GM23338 (cell line): ENCODE measurements around the gene ATP4A.
"Not testable (repeated sequence)": the region's sequence is repeated elsewhere in the genome, so short reads cannot be mapped to it uniquely, and the experiment has no call there.

Source experiments
- CREB1 ChIP-seq: fragments of 250-450 bp; sonication (Bioruptor Pico); IDR thresholded peaks from 2 replicates; pipeline ENCODE4 v1.5.0; 2020; ENCODE audit warnings: low read depth, mild to moderate bottlenecking, moderate library complexity
- CTCF ChIP-seq, 2 experiments: fragments of 200-600 bp in 1 of 2; sonication (generic) in 1 of 2; conservative IDR thresholded peaks; 2 replicates each; pipeline versions ENCODE4 v1.5.1 to v1.6.1; 2016 to 2017; ENCODE audit warnings: antibody characterized with exemption in 2 of 2, low read depth in 2 of 2, mild to moderate bottlenecking in 2 of 2, moderate library complexity in 1 of 2
- EZH2 ChIP-seq: fragments of 200-600 bp; sonication (generic); IDR thresholded peaks from one replicate; pipeline ENCODE4 v1.8.0; 2017; ENCODE audit warnings: antibody characterized with exemption, mild to moderate bottlenecking, low read depth; ENCODE audit not compliant: unreplicated experiment
- EZH2phosphoT487 ChIP-seq: fragments of 200-600 bp; sonication (generic); IDR thresholded peaks from one replicate; pipeline ENCODE4 v1.8.1; 2018; ENCODE audit warnings: antibody characterized with exemption; ENCODE audit not compliant: unreplicated experiment
- POLR2AphosphoS5 ChIP-seq: IDR thresholded peaks from 2 replicates; pipeline ENCODE4 v1.6.1; 2016; ENCODE audit warnings: antibody characterized with exemption, low read depth
- REST ChIP-seq: IDR thresholded peaks from one replicate; pipeline ENCODE4 v1.6.1; 2018; ENCODE audit warnings: antibody characterized with exemption; ENCODE audit not compliant: unreplicated experiment
- STAT1 ChIP-seq: IDR thresholded peaks from one replicate; pipeline ENCODE4 v1.6.1; 2016; ENCODE audit warnings: antibody characterized with exemption; ENCODE audit not compliant: unreplicated experiment
- ZNF114 ChIP-seq: fragments of 250-450 bp; sonication (Bioruptor Pico); IDR thresholded peaks from 2 replicates; pipeline ENCODE4 v1.5.0; 2020; ENCODE audit warnings: mild to moderate bottlenecking, moderate library complexity
- ZNF331 ChIP-seq: fragments of 250-450 bp; sonication (Bioruptor Pico); IDR thresholded peaks from 2 replicates; pipeline ENCODE4 v1.5.0; 2020; ENCODE audit warnings: low read depth, mild to moderate bottlenecking, moderate library complexity
- TF ChIP-seq, protein P1 (sequence below): IDR thresholded peaks from 2 replicates; pipeline ENCODE4 v1.6.1; 2016; ENCODE audit warnings: antibody characterized with exemption

DNA sequence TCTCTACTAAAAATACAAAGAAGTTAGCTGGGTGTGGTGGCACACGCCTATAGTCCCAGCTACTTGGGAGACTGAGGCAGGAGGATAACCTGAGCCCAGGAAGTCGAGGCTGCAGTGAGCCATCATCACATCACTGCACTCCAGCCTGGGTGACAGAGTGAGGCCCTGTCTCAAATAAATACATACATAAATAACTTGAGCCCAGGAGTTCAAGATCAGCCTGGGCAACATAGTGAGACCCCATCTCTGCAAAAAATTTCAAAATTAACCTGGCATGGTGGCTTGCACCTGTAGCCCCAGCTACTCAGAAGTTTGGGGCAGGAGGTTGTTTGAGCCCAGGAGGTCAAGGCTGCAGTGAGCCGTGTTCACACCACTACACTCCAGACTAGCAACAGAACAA lies 31.6 kb upstream of the ATP4A start:
- not testable (repeated sequence) for TF ChIP-seq POLR2AphosphoS5; CTCF (conservative IDR thresholded peaks at IDR 0.05; ENCODE audit: low read depth in 2 of 2); EZH2; EZH2phosphoT487; ZNF114; CREB1 (CRISPR knock-in tag); REST; ZNF331 (CRISPR knock-in tag); STAT1
- TF ChIP-seq, protein P1, sequence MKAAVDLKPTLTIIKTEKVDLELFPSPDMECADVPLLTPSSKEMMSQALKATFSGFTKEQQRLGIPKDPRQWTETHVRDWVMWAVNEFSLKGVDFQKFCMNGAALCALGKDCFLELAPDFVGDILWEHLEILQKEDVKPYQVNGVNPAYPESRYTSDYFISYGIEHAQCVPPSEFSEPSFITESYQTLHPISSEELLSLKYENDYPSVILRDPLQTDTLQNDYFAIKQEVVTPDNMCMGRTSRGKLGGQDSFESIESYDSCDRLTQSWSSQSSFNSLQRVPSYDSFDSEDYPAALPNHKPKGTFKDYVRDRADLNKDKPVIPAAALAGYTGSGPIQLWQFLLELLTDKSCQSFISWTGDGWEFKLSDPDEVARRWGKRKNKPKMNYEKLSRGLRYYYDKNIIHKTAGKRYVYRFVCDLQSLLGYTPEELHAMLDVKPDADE, result not testable (repeated sequence)
